GM21723 (cell line): Measurements from ENCODE around the gene PICALM.
"Not testable (repeated sequence)": the region's sequence is repeated elsewhere in the genome, so short reads cannot be mapped to it uniquely, and the experiment has no call there.

Source experiments
- ATAC-seq: cut with Tn5 transposase; IDR thresholded peaks from one replicate; pipeline ENCODE4 v1.9.1; 2021; ENCODE audit warnings: mild to moderate bottlenecking, moderate library complexity; ENCODE audit not compliant: unreplicated experiment

Gene PICALM

GRCh38 chr11:85989746-85990145 is 79.1 kb downstream of the PICALM start:
- ATAC-seq = no peak

- ATAC-seq = peak; percentile 59
Measured at GRCh38 chr11:85988780-85989179, 80.1 kb downstream of the PICALM start.

GRCh38 chr11:85977751-85978160 is 91.1 kb downstream of the PICALM start:
- no peak for ATAC-seq

- no peak for ATAC-seq
Measured at GRCh38 chr11:85976525-85976924, 92.4 kb downstream of the PICALM start.

- no peak for ATAC-seq
Measured at GRCh38 chr11:85974122-85974521, 94.8 kb downstream of the PICALM start.

GRCh38 chr11:85970593-85970992 is 98.3 kb downstream of the PICALM start:
- no peak for ATAC-seq

GRCh38 chr11:85967457-85967856 is 101.4 kb downstream of the PICALM start:
- ATAC-seq = no peak

GRCh38 chr11:85965202-85965601 is 103.7 kb downstream of the PICALM start:
- ATAC-seq = no peak

GRCh38 chr11:85961930-85962363 is 106.9 kb downstream of the PICALM start:
- no peak for ATAC-seq

- ATAC-seq = no peak
Measured at GRCh38 chr11:85961130-85961529, 107.8 kb downstream of the PICALM start.

- peak; percentile 52 for ATAC-seq
Measured at GRCh38 chr11:85960678-85961077, 108.2 kb downstream of the PICALM start.

GRCh38 chr11:85955531-85955930 is 113.4 kb downstream of the PICALM start:
- ATAC-seq = no peak

- no peak for ATAC-seq
Measured at GRCh38 chr11:85953491-85954143, 115.3 kb downstream of the PICALM start.

GRCh38 chr11:85952108-85952485 is 116.8 kb downstream of the PICALM start:
- ATAC-seq = not testable (repeated sequence)

- ATAC-seq = no peak
Measured at GRCh38 chr11:85951428-85952107, 117.3 kb downstream of the PICALM start.

GRCh38 chr11:85951049-85951405 is 117.9 kb downstream of the PICALM start:
- ATAC-seq = no peak

- ATAC-seq = no peak
Measured at GRCh38 chr11:85950317-85951048, 118.4 kb downstream of the PICALM start.

GRCh38 chr11:85949798-85950197 is 119.1 kb downstream of the PICALM start:
- no peak for ATAC-seq

GRCh38 chr11:85948884-85949283 is 120.0 kb downstream of the PICALM start:
- ATAC-seq = peak; percentile 44

GRCh38 chr11:85947431-85948272 is 121.2 kb downstream of the PICALM start:
- peak; percentile 56 for ATAC-seq

- no peak for ATAC-seq
Measured at GRCh38 chr11:85946221-85946620, 122.7 kb downstream of the PICALM start.
